GM12878 (cell line): ENCODE results near the gene PRKN. TPM values are rescaled to one million over a fixed set of nuclear protein-coding genes. Genes with fewer than 3 reads are reported as not detected.

ENCODE experiments used
- BMI1 ChIP-seq: fragments of 450-650 bp; IDR thresholded peaks from 2 replicates; pipeline ENCODE4 v1.6.1; 2016; ENCODE audit warnings: mild to moderate bottlenecking, moderate library complexity, borderline replicate concordance
- CREB1 ChIP-seq: IDR thresholded peaks from 2 replicates; pipeline ENCODE4 v1.6.1; 2012; ENCODE audit warnings: low read depth, mild to moderate bottlenecking, inconsistent platforms
- CTCF ChIP-seq, 3 experiments: IDR thresholded peaks in 2 of 3; conservative IDR thresholded peaks in 1 of 3; 2 replicates each; pipeline ENCODE4 v1.5.1; 2011; ENCODE audit warnings: low read depth in 3 of 3, low read length in 3 of 3, mild to moderate bottlenecking in 3 of 3, control low read depth in 2 of 3, moderate library complexity in 2 of 3, inconsistent platforms in 1 of 3, mixed read lengths in 1 of 3; ENCODE audit not compliant: control insufficient read depth in 2 of 3, insufficient read depth in 1 of 3; ENCODE audit errors: extremely low read depth in 1 of 3
- FOXM1 ChIP-seq: IDR thresholded peaks from 2 replicates; pipeline ENCODE4 v1.6.1; 2012; ENCODE audit warnings: low read depth, mild to moderate bottlenecking, inconsistent platforms, low read length, moderate library complexity
- PAX5 ChIP-seq: IDR thresholded peaks from 2 replicates; pipeline ENCODE4 v1.6.1; 2011; ENCODE audit warnings: low read depth, low read length, borderline replicate concordance
- SKIL ChIP-seq: fragments of 450-650 bp; IDR thresholded peaks from 2 replicates; pipeline ENCODE4 v1.6.1; 2017; ENCODE audit warnings: mild to moderate bottlenecking, low read depth, inconsistent platforms; ENCODE audit not compliant: poor library complexity, severe bottlenecking
- STAT1 ChIP-seq: fragments of 450-650 bp; conservative IDR thresholded peaks from 2 replicates; pipeline ENCODE4 v1.6.1; 2014; ENCODE audit warnings: antibody characterized with exemption, mild to moderate bottlenecking
- TCF7 ChIP-seq: IDR thresholded peaks from 2 replicates; pipeline ENCODE4 v1.6.1; 2014; ENCODE audit warnings: antibody characterized with exemption, borderline replicate concordance
- polyA plus RNA-seq, 11 experiments: library from polyadenylated mRNA; depleted of rRNA in 4 of 11; unstranded in 6 of 11; stranded (reverse) in 5 of 11; fragments of >200 nt; fragmentation: Nextera tagmentation in 4 of 11; fragmentation: Illumina TruSeq in 1 of 11; extraction: Ambion mirVana in 4 of 11; extraction: Trizol in 1 of 11; gene quantifications; 1 replicate in 1 of 11; 2 replicates in 10 of 11; pipeline versions ENCODE4 v1.2.1 to v1.2.3, GENCODE V29; 2011 to 2016; ENCODE audit warnings: inconsistent platforms in 2 of 11, missing spikeins in 2 of 11, low read depth in 1 of 11
- total RNA-seq, 4 experiments: library from RNA; depleted of rRNA in 3 of 4; stranded (reverse); fragments of >200 nt in 3 of 4; fragmentation: Illumina TruSeq in 1 of 4; extraction: Trizol in 1 of 4; gene quantifications; 2 replicates each; pipeline versions ENCODE4 v1.2.1 to v1.2.3, GENCODE V29; 2013 to 2021
- TF ChIP-seq, protein P1 (sequence below): IDR thresholded peaks from 2 replicates; pipeline ENCODE4 v1.6.1; 2011; ENCODE audit warnings: mild to moderate bottlenecking, low read depth, low read length, moderate library complexity; ENCODE audit not compliant: insufficient replicate concordance

Gene PRKN
- total and polyA plus RNA-seq, 10 of the 15 experiments (the other 5 are each of a cell fraction or from before 2014, with no cell fraction given) = 0.06 to 0.09 TPM; not detected in 8

DNA sequence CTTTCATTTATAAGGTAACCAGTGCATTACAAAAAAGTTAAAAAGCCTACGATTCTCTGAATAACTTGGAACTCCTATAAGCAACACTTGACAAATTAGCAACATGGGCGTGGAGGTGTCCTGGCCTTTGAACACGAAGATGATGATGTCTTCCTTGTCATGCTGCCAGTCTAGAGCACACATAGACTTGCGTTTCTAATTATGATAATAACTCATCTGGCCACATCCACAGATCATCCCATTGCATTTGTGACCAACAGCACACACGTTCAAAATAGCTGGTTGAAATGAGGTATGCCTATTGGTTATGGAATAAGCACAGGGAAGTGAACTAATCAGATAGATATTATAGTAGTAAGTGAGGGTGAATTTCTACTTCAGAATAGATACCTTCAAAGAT, 608.9 kb downstream of the PRKN start (continued):
- TF ChIP-seq SKIL (no peak), CTCF (IDR thresholded peaks at IDR 0.05 in 2 of 3, conservative IDR thresholded peaks at IDR 0.05 in 1 of 3; ENCODE audit: control insufficient read depth in 2 of 3, extremely low read depth in 1 of 3, insufficient read depth in 1 of 3, low read depth in 3 of 3, low read length in 3 of 3) (no peak), STAT1 (no peak), FOXM1 (no peak), TCF7 (no peak), PAX5 (no peak), CREB1 (no peak), BMI1 (no peak)
- TF ChIP-seq, protein P1, sequence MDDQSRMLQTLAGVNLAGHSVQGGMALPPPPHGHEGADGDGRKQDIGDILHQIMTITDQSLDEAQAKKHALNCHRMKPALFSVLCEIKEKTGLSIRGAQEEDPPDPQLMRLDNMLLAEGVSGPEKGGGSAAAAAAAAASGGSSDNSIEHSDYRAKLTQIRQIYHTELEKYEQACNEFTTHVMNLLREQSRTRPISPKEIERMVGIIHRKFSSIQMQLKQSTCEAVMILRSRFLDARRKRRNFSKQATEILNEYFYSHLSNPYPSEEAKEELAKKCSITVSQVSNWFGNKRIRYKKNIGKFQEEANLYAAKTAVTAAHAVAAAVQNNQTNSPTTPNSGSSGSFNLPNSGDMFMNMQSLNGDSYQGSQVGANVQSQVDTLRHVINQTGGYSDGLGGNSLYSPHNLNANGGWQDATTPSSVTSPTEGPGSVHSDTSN = no peak
